ENCODE measurements around the gene MAP1LC3A.
"Not testable (repeated sequence)": the region's sequence is repeated elsewhere in the genome, so short reads cannot be mapped to it uniquely, and the experiment has no call there.

The MAP1LC3A gene

DNA sequence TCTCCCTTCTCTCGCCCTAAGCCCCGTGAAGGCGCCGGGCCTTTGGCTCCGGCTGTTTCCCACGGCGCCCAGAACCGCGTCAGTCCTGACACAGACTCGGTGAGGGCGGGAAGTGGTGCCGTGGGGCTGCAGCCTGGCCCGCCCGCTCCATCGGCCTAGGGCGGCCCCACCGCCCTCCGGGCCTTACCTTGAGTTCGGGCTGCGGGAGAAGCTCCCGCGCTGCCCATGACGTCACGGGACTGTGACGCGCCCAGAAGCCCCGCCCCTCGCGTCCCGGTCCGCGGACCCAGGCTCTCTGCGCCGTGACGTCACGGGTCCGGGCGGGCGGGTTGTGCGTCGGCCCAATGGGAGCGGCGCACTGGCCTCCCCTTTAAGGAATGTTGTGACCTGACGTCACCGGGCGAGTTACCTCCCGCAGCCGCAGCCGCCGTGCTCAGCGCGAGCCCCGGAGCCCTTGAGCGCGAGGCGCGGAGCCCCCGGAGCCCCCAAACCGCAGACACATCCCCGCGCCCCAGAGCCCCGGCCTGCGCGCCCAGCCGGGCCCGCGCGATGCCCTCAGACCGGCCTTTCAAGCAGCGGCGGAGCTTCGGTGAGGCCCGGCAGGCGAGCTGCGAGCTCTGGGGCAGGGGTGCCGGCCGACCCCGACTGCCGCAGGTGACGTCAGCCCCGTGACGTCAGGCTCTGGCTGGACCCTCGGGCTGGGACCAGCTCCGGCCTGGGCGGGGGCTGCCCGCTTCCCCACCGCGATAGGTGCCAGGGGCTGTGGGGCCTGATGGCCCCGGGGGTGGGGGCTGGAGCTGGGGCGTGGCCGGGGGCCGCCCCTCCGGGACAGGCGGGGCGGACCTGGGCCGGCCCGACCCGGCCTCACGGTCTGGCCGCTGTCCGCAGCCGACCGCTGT, at the start of gene MAP1LC3A:
Gene MAP1LC3A, plus strand, starts transcription at position 399 of the 899 bp plus-strand sequence. Its CDS starts 151 bp downstream, at position 550.
- peak; percentile 63 for DNase-seq

DNA sequence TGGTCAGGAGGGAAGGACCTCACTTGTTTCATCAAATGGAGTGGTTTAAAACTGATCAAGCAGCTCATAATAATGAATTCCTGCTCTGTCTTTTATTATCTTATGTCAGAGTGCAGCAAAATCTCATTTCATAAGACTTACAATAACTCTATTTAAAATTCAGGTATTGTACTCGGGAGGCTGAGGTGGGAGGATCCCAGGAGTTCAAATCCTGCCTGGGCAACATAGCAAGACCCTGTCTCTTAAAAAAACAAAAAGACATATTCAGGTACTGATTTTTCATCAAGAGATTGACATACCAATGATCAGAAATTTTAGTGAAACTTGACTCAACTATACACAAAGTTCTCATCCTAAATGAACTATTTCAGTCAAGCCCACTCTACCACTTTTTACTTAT, 47.9 kb upstream of the MAP1LC3A start:
- DNase-seq: no peak

- peak; percentile 40 for DNase-seq
Measured at GRCh38 chr20:34511891-34512265, 46.6 kb upstream of the MAP1LC3A start.

- DNase-seq: peak; percentile 40
Measured at GRCh38 chr20:34512266-34512954, 46.1 kb upstream of the MAP1LC3A start.

- DNase-seq: no peak
Measured at GRCh38 chr20:34512955-34513419, 45.5 kb upstream of the MAP1LC3A start.

DNA sequence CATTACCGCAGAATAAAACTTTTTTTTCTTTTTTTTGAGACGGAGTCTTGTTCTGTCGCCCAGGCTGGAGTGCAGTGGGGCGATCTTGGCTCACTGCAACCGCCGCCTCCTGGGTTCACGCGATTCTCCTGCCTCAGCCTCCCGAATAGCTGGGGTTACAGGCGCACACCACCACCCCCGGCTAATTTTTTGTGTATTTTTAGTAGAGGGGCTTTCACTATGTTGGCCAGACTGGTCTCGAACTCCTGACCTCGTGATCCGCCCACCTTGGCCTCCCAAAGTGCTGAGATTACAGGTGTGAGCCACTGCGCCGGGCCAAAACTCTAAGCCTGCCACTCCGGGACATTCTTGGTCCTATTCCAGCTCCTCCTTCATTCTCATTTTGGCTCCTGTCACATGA, 44.5 kb upstream of the MAP1LC3A start:
- not testable (repeated sequence) for DNase-seq

- DNase-seq: peak; percentile 23
Measured at GRCh38 chr20:34514897-34515483, 43.5 kb upstream of the MAP1LC3A start.

DNA sequence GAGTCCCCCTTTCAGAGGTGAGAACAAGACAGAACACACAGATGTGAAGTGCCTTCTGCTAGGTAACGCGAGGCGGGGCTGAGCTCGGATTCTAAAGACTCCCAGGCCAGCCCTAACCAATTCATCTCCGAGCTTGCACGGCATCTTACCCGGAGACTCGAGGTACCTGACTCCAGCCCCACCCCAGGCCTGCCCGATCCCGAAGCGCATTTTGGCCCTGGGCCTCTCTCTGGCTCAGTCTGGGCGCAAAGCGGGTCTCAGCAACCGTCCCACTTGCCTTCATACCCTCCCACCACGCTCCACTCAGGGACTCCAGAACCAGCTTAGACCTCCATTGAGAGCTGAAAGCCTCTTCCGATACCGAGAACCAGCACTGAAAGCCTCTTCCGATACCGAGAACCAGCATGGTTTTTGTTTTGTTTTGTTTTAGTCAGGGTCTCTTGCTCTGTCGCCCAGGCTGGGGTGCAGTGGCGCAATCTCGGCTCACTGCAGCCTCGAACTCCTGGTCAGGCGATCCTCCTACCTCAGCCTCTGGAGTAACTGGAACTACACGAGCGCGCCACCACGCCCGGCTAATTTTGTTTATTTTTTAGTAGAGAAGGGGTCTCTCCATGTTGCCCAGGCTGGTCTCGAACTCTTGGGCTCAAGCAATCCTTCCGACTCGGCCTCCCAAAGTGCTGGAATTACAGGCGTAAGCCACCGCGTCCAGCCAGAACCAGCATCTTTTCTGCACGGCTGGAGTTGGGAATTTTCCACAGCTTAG, 42.9 kb upstream of the MAP1LC3A start:
- DNase-seq: no peak

DNA sequence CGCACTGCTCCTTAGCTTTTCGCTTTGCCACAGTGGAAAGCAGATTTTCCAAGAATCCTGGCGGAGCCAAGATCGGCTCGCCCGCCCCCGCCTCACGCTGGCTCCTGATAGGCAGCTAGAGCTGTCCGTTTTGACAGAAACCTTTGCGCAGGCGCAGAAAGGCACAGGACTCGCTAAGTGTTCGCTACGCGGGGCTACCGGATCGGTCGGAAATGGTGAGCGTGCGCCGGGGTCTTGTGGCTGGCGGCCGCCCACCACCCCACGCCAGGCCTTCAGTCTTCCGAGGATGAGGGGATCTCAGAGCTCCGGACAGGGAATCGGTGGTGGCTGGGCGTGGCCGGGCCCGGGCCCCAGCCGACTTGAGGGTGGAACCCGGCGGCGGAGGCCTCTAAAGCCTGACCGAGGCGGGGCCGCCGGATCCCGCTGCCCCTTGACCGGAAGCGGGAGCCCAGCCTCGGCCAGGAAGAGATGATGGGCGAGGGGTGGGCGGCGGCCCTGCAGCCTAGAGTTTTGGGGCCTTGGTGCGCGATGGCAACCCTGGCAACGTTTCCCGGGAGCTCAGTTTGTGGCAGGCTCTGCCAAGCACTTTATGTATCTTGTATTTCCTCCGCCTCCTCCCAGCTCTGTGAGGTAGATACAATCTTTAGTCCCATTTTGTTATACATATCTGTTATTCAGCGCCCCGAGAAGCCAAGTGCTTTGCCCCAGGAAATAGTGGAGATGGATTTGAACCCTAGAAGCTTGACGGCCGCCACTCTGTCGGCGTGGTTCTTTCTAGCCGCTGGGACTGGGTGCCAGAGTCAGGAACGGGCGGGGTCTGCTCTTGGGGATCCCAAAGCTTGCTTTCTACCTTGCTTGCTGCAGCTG, 42.0 kb upstream of the MAP1LC3A start, which contains the start of gene DYNLRB1:
Gene DYNLRB1, plus strand, starts transcription at position 176 of the 867 bp plus-strand sequence. Its CDS starts 37 bp downstream, at position 213.
- DNase-seq: peak; percentile 93

DNA sequence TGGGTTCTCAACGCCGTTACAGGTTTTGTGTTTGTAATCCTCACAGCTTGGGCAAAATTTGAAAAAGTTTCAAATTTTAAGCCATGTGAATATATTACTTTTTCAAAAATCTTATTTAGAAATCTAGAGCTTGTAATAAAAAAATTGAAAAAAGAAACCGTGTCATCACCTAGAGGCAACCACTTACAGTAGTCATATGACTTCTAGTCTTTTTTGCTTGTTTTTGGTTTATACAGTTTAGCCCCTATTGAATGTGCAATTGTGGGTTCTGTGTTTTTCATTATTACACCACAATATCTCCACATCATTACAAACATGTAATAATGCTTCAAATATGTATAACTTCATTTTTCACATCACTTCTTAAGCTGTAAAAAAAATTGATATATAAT, 41.4 kb upstream of the MAP1LC3A start:
- no peak for DNase-seq

DNA sequence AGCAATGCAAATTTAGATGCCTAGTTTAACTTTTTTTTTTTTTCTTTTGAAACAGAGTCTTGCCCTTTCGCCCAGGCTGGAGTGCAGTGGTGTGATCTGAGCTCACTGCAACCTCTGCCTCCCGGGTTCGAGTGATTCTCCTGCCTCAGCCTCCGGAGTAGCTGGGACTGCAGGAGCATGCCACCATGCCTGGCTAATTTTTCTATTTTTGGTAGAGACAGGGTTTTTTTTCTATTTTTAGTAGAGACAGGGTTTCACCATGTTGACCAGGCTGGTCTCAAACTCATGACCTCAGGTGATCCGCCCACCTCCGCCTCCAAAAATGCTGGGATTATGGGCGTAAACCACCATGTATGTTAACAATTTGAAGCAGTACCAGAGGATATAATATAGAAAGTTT, 39.7 kb upstream of the MAP1LC3A start:
- not testable (repeated sequence) for DNase-seq

DNA sequence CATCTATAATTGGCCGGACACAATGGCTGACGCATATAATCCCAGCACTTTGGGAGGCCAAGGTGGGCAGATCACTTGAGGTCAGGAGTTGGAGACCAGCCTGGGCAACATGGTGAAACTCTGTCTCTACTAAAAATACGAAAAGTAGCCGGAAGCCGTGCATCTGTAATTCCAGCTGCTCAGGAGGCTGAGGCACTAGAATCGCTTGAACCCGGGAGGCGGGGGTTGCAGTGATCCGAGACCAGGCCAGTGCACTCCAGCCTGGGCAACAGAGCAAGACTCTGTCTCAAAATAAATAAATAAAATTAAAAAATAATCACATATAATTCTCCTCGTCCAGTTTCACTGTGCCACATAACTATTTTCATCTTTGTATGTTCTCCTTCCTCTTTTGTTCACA, 38.7 kb upstream of the MAP1LC3A start:
- not testable (repeated sequence) for DNase-seq

- DNase-seq: peak; percentile 12
Measured at GRCh38 chr20:34522969-34523871, 35.3 kb upstream of the MAP1LC3A start.

DNA sequence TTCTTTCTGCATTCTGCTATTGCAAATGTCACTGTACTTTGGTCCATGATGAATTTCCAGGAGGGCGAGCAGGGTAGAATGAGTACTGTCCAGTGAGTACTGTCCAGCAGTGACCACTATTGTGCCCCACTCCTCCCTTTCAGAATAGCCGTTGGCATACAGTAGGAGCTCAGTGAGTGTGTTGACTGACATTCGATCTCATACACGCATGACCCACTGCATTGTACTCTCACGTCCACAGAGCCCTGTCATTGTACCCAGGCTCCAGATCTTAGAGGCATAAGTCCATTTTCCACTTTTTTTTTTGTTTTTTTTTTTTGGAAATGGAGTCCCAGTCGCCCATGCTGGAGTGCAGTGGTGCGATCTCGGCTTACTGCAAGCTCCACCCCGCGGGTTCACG, 34.1 kb upstream of the MAP1LC3A start:
- DNase-seq: no peak

DNA sequence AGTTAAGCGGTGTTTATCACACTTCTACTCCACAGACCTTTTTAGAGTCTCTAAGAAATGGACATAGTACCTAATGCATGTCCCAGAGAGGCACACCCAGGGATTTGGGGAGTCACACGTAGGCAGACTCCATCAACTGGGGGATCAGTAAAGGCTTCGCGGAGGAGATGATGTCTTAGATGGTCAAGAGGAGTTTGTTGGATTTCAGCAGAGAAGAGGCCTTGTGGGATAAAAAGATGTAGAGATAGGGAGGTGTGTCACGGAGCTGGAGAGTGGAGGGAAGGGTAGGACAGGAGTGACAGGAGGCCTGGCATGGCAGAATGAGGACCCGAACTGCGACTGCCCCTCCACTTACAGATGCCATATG, 33.2 kb upstream of the MAP1LC3A start:
- no peak for DNase-seq

GRCh38 chr20:34525709-34526416, 32.7 kb upstream of the MAP1LC3A start:
- DNase-seq: peak; percentile 98

GRCh38 chr20:34526466-34526865, 32.1 kb upstream of the MAP1LC3A start:
- no peak for DNase-seq

DNA sequence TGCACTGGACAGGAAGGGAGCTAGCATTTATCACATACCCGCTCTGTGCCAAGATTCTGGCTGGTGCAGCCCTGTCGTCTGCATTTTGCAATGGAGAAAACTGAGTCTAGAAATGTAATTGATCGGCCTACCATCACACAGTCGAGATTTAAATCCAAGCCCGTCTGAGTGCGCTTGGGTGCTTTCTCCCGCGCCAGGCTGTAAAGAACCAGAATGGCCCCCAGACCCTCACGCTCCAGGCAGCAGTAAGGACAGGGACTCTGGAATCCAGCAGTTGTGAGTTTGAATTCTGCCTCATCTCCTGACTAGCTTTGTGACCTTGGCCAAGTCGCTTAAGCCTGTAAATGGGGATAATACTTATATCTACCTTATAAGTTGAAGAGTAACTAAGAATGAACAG, 31.5 kb upstream of the MAP1LC3A start:
- no peak for DNase-seq

- no peak for DNase-seq
Measured at GRCh38 chr20:34528921-34529297, 29.6 kb upstream of the MAP1LC3A start.

DNA sequence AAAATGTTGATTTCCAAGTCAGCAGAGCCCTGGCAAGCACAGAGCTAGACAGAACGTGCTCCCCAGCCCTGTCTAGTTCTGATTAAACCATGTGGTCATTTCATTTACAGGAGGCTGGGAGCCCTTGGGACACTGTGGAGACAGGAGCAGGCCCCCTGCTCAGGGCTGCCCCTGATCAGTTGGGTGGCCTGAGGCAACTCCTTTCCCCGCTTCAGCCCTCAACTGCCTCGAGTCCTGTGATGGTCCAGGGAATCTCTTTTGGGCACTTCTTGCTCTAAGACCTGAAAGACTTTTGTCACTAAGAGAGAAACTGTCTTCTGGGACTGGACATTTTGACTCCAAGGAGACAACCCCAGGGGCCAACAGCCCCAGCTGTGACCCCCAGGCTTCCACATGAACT, 28.8 kb upstream of the MAP1LC3A start:
- no peak for DNase-seq

Measured in kidney glomerular epithelial cell (primary cell).